ENCODE data around the gene SSPN.

The SSPN gene

GRCh38 chr12:26290565-26290964 lies 95.2 kb downstream of the SSPN start:
- DNase-seq: no peak

DNA sequence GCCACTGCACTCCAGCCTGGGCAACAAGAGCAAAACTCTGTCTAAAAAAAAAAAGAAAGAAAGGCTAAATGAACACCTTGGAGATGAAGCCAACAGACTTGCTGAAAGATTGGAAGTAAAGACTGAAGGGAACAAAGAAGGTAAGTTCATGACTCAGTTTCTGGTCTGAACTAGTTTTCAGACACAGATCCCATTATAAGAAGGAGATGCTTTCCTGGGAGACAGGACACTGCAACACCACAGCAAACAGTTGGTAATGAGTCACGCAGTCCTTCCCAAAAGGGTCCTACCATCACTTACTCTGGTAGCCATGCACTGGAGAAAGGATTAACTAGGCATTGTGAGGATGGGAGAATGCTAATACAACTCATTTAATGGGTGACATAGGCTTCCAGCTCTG lies 97.2 kb downstream of the SSPN start:
- no peak for DNase-seq

GRCh38 chr12:26293612-26294011 lies 98.2 kb downstream of the SSPN start:
- no peak for DNase-seq

DNA sequence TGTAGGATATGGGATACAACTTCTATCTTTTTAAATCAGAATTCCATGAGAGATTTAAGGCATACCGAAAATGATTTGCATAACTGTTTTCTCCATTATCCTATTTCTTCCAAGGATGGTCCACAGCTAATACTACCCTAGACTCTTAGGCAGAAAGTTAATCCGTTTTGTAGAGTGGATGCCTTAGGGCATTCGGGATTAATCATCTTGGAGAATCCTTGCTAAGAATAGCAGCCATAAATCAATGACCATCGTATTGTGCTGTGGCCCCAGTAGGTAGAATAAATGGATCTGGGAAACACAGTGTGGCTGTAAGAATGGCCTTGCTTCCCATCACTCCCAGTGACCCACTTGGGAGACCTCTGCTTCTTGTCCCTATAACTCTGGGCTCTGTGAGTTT lies 99.6 kb downstream of the SSPN start:
- no peak for DNase-seq

- DNase-seq: no peak
These were observed 102.2 kb downstream of the SSPN start for GRCh38 chr12:26297396-26298070.

- DNase-seq: peak; percentile 28 to 34
These were observed 103.6 kb downstream of the SSPN start for GRCh38 chr12:26298785-26299621.

GRCh38 chr12:26299751-26300150 lies 104.4 kb downstream of the SSPN start:
- DNase-seq: no peak

Data from CD4-positive, alpha-beta T cell treated with Interleukin-4 for 1 hour (primary cell).